T-helper 17 cell (primary cell): ENCODE measurements around the gene NRBF2. TPM values are rescaled to one million over a fixed set of nuclear protein-coding genes. Genes with fewer than 3 reads are reported as not detected.

Experiments
- ATAC-seq: fragments of 150-1000 bp; cut with Tn5 transposase; 2 replicates; pipeline ENCODE4 v1.10.0; 2021; ENCODE audit warnings: mild to moderate bottlenecking, moderate library complexity
- DNase-seq, 3 donors: peaks; one replicate each; pipeline versions ENCODE4 v3.0.0 to v3.0.0-alpha.2; 2020 to 2021
- H3K9me3 ChIP-seq: one replicate; pipeline ENCODE4 v1.7.0; 2013; ENCODE audit warnings: low read length, mild to moderate bottlenecking; ENCODE audit not compliant: control insufficient read depth, poor library complexity, severe bottlenecking
- H3K27ac Mint-ChIP-seq: one replicate; pipeline ENCODE4 v1.8.0; 2022; ENCODE audit warnings: mild to moderate bottlenecking, moderate library complexity, mixed read lengths
- H3K27me3 Mint-ChIP-seq: one replicate; pipeline ENCODE4 v1.8.0; 2022; ENCODE audit warnings: mixed read lengths
- H3K36me3 Mint-ChIP-seq: one replicate; pipeline ENCODE4 v1.8.0; 2022; ENCODE audit warnings: low read depth, mixed read lengths
- H3K4me1 Mint-ChIP-seq: one replicate; pipeline ENCODE4 v1.8.0; 2022; ENCODE audit warnings: mild to moderate bottlenecking, mixed read lengths
- H3K4me3 Mint-ChIP-seq: one replicate; pipeline ENCODE4 v1.8.0; 2022; ENCODE audit warnings: mild to moderate bottlenecking, moderate library complexity, mixed read lengths
- total RNA-seq, 4 donors: library from RNA in 2 of 4; stranded (reverse) in 2 of 4; gene quantifications; one replicate each; pipeline ENCODE4 v1.2.3 and lab custom pipeline; 2022 to 2026

The NRBF2 gene
- total RNA-seq, 2 donors from 2014 or later = 22.2 to 30.7 TPM

GRCh38 chr10:63192826-63193225, 59.7 kb downstream of the NRBF2 start:
- Mint-ChIP-seq H3K27me3 (no peaks in the 10 kb centered on the region), H3K36me3 (peaks cover 3% of the 10 kb centered on the region)
- ATAC-seq = peak; percentile 16

DNA sequence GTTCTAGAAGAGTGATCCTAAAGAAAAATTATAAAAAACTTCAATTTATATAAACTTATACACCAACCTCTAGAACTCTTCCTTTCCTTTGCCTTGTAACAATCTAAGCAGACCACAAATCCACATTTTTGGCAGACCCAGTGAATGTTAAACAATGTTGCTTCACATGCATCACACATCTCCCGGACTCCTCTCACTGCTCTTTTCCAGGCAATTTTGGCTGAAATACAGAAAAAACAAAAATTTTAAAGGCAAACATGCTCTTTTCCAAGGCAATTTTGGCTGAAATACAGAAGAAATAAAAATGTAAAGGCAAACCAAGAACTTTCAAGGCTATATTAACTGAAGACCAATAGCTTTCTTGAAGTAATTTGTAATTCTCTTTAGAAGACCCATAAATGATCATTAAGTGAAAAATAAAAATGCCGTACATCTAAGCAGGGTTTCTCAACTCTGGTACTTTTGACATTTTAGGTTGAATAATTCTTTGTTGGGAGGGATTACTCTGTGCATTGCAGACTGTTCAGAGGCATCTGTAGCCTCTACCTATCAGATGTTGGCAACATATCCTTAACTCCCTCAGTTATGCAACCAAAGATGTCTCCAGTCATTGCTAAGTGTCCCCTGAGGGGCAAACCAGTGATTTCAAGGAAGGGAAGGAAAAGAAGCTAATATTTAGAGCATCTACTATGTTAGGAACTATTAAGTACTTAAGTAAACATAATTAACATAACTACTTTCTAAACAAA, 64.4 kb downstream of the NRBF2 start:
- ATAC-seq = no peak
- Mint-ChIP-seq H3K27ac (peak overlapping the region; percentile 45), H3K27me3 (no peaks in the 10 kb centered on the region), H3K4me1 (peaks cover 12% of the 10 kb centered on the region), H3K36me3 (peaks cover 4% of the 10 kb centered on the region), H3K4me3 (no peak overlapping the region)
- no peaks in the 10 kb centered on the region for H3K9me3 ChIP-seq
- DNase-seq = no peak

More at GRCh38 chr10:63192826-63193225, 59.7 kb downstream of the NRBF2 start:
- peak overlapping the region; percentile 88 for H3K27ac Mint-ChIP-seq
- H3K4me3 Mint-ChIP-seq = no peak overlapping the region
- no peak for DNase-seq
- peaks cover 4% of the 10 kb centered on the region for H3K4me1 Mint-ChIP-seq
- no peaks in the 10 kb centered on the region for H3K9me3 ChIP-seq

- ATAC-seq (no peak), DNase-seq (no peak)
- Mint-ChIP-seq H3K27ac (peak overlapping the region; percentile 77), H3K4me1 (peaks cover 17% of the 10 kb centered on the region), H3K36me3 (peaks cover 4% of the 10 kb centered on the region), H3K4me3 (no peak overlapping the region), H3K27me3 (no peaks in the 10 kb centered on the region)
- no peaks in the 10 kb centered on the region for H3K9me3 ChIP-seq
Observed at GRCh38 chr10:63199716-63200115, 66.6 kb downstream of the NRBF2 start.

DNA sequence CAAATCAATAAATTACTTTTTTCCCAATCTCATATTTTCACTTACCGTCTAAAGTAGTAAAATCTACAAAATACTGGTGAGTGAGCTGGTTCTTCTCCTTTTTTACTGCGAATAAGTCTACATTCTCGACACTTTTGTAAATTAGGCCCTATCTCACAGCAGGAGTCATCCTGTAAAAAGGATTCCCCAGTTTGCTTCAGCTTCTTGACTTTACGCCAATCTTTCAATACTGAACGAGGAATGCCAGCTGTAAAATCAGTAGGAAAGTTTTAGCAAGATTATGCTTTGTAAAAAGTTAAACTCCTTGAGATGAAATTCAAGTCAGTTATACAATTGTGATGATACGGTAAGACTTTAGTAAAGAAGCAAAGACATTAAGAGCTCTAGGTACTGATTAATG, 67.3 kb downstream of the NRBF2 start:
- peaks cover 5% of the 10 kb centered on the region for H3K36me3 Mint-ChIP-seq
- no peak overlapping the region for H3K27ac Mint-ChIP-seq
- DNase-seq (no peak), ATAC-seq (no peak)
- H3K4me3 Mint-ChIP-seq = no peak overlapping the region
- no peaks in the 10 kb centered on the region for H3K27me3 Mint-ChIP-seq
- H3K4me1 Mint-ChIP-seq = peaks cover 23% of the 10 kb centered on the region
- no peaks in the 10 kb centered on the region for H3K9me3 ChIP-seq

- peak overlapping the region; percentile 49 for H3K27ac Mint-ChIP-seq
- no peak for DNase-seq
- peaks cover 5% of the 10 kb centered on the region for H3K36me3 Mint-ChIP-seq
- peaks cover 25% of the 10 kb centered on the region for H3K4me1 Mint-ChIP-seq
- no peaks in the 10 kb centered on the region for H3K27me3 Mint-ChIP-seq
- no peak for ATAC-seq
- no peaks in the 10 kb centered on the region for H3K9me3 ChIP-seq
- no peak overlapping the region for H3K4me3 Mint-ChIP-seq
Observed at GRCh38 chr10:63201118-63201517, 68.0 kb downstream of the NRBF2 start.
